GM19328 (cell line): ENCODE data around the gene CDK5RAP2.
"Not testable (repeated sequence)": the region's sequence is repeated elsewhere in the genome, so short reads cannot be mapped to it uniquely, and the experiment has no call there.

Experiments
- ATAC-seq: cut with Tn5 transposase; IDR thresholded peaks from one replicate; pipeline ENCODE4 v1.9.1; 2021; ENCODE audit warnings: mild to moderate bottlenecking, moderate library complexity; ENCODE audit not compliant: unreplicated experiment

Gene CDK5RAP2

DNA sequence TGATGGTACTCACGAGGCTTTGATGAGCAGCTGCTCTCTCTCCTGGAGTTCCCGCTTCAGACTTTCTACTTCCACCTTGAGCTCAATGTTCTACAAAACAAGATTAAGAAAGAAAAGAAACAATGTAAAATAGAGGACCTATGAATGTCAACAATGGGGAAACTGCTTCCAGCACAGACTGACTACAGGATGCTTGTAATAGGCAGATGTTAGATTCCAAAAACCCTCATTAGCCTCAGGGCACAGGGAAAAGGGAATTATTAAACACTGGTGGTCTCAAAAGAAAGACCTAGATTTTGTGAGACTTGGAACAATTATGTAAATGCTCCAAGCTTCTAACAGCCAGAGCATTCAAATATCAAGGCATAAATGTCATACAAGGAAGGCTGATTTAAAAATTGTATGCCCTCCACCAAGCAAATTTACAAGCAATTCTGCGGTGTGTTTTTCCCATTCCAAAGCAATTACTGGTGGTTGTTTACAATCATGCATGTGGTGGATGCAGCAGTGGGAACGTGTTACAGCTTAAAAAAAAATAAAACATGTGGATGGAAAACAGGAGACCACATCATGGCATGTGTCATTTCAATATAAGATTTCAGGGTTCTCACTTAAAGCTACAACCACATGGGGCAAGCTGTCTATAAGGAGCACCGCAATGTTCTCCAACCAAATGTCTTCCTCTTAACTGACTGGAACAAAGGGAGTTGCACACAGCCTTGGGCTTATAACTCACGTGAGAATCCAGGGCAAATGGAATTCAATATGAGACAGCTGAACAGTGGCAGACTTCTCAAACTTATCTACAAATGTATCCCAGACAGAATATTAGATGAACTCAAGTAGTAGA is 34.0 kb downstream of the CDK5RAP2 start:
- no peak for ATAC-seq

- ATAC-seq: no peak
These were observed 35.5 kb downstream of the CDK5RAP2 start for GRCh38 chr9:120544441-120544840.

DNA sequence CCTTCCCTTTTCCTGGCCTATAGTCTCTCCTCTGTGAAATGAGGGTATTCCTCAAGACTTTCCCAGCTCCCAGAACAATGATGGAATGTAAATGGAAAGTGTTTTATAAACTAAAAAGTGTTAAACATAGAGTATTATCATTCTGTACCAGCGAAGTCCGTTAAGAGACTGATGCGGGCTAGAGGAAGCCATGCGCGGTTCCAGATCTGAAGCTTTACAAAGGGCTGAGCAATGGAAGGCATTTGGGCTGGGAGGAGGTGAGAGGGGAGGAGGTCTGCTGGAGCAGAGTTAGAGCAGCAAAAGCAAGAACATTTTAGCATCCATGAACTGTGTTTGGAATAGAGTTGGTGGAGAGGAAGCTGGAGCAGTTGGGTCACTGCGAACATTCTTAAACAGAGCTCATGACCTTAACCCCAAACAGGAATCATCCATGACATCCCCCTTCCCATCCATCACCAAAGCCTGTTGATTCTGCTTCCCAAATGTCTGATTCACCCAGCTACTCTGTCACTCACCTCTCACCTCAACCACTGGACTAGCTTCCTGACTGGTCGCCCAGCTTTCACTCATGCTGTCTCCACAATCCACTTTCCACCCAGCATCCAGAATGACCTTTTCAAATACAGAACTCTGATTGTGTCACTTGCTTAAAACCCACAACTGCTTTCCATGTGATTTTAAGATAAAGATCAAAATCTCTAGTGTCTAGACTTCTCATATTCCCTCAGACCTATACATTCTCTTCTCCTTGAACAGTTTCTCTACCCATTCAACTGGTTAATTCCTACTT is 37.1 kb downstream of the CDK5RAP2 start:
- ATAC-seq: no peak

GRCh38 chr9:120541921-120542320 is 38.0 kb downstream of the CDK5RAP2 start:
- no peak for ATAC-seq

DNA sequence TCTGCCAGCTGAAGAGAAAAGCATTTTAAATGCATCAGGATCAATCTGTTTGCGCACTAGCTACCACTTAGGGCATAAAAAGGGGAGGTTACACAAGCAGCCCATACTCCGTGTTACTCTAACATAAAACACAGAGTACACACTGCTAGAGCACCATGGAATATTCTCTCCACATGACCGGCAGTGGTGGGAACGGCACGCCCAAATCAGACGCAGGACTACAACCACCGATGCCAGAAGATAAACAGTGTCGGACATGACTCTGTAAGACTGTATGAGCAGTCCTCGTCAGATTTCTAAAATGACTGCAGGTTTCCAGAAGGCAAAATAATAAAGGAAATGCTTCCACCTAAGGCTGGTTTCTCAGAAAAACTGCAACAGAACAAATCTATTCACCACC is 40.0 kb downstream of the CDK5RAP2 start:
- no peak for ATAC-seq

DNA sequence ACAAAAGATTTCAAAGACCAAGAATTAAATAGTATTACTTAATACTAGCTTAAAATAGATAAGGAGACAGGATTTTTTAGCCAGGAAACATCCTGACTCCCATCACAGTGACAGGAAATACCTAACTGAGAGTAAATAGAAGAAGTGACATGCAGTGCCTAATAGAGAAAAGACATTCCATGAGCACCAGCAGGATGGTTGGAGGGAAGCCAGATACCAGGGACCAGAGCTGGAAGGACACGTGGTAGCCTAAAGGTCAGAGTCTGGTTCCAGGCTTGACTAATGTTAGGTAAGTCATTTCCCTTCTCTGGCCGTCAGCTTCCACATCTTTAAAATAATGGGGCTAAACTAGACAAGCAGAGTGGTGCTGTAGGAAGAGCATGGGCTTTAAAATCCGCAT is 41.6 kb downstream of the CDK5RAP2 start:
- ATAC-seq: no peak

GRCh38 chr9:120536949-120537640 is 42.9 kb downstream of the CDK5RAP2 start:
- no peak for ATAC-seq

- ATAC-seq: no peak
These were observed 43.9 kb downstream of the CDK5RAP2 start for GRCh38 chr9:120536094-120536493.

- no peak for ATAC-seq
These were observed 45.7 kb downstream of the CDK5RAP2 start for GRCh38 chr9:120534266-120534665.

GRCh38 chr9:120532891-120533290 is 47.1 kb downstream of the CDK5RAP2 start:
- no peak for ATAC-seq

- ATAC-seq: no peak
These were observed 47.5 kb downstream of the CDK5RAP2 start for GRCh38 chr9:120532475-120532874.

- no peak for ATAC-seq
These were observed 48.2 kb downstream of the CDK5RAP2 start for GRCh38 chr9:120531683-120532300.

- not testable (repeated sequence) for ATAC-seq
These were observed 49.6 kb downstream of the CDK5RAP2 start for GRCh38 chr9:120530220-120530832.

GRCh38 chr9:120528829-120529228 is 51.1 kb downstream of the CDK5RAP2 start:
- no peak for ATAC-seq

DNA sequence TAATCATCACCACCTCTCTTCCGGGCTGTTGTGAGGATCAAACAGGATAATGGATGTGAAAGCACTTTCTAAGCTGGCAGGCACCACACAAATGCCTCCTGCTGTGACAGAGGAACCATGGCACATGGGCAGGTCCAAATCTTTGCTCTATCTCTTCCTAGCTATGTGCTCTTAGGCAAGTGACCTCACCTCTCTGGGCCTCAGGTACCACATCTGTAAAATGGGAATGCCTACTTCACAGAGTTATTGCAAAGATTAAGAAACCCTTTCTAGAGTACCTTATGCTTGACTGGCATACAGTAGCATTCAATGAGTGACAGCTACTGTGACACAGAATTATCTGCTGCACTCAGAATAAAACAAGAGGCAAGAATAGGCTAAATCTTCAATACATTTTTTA is 51.6 kb downstream of the CDK5RAP2 start:
- no peak for ATAC-seq

DNA sequence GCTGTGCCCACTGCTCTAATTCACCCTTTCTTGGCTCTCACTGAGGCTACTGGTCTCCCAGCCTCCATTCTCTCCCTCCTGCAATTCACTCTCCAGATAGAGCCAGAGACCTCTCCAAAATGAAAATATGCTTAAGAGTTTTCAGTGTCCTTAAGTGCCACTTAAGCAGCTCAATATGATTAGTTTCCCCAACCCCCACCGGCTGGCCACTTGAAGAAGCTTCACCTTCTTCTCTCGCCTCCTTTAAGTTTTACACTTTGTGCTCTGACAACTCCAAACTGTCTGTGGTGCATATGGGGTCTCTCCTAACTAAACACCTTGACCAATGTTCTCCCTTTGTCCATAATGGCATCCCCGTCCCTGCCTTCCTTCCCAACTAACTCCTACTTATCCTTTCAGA is 53.4 kb downstream of the CDK5RAP2 start:
- no peak for ATAC-seq

- no peak for ATAC-seq
These were observed 55.1 kb downstream of the CDK5RAP2 start for GRCh38 chr9:120524863-120525262.

DNA sequence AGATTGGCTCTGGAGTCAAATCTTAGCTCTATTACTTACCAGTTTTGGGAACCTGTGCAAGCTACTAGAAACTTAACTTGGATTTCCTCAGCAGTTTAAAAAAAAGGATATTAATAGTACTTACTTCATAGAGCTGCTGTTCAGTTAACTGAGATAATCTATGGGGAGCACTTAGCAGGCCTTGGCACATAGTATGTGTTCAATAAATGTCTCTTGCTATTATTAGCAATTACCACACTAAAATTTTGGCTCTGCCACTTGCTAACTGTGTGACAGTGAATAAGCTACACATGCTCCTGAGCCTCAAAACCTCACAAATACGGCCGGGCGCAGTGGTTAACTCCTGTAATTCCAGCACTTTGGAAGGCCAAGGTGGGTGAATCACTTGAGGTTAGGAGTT is 55.9 kb downstream of the CDK5RAP2 start:
- ATAC-seq: no peak

DNA sequence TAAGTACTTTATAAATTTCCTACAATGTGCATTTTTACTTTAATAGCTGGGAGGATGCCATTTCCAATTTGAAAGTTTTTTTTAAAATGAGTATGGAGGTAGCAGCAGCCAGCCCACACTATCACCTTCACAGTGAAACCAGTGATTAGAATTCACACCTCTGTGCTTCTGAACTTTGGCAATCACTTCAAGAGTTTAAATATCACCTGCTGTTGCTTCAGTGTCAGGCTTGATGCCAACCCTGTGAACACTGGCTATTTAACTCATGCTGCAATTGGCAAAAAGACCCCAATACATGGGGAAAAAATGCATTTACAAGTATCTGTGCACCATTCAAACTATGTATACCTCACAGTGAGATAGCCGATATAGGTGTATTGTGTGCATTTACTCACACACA is 57.4 kb downstream of the CDK5RAP2 start:
- no peak for ATAC-seq

GRCh38 chr9:120522032-120522431 is 57.9 kb downstream of the CDK5RAP2 start:
- no peak for ATAC-seq

GRCh38 chr9:120521101-120521500 is 58.9 kb downstream of the CDK5RAP2 start:
- ATAC-seq: no peak
